ENCODE results near the gene POLR2A. TPM values are rescaled to one million over a fixed set of nuclear protein-coding genes. Genes with fewer than 3 reads are reported as not detected.

The POLR2A gene
- total RNA-seq, 1 experiment from 2014 or later = 72.1 TPM

GRCh38 chr17:7445619-7445968 lies 38.6 kb upstream of the POLR2A start:
- H3K9me3 Mint-ChIP-seq (ENCODE audit: unreplicated experiment) = no peaks in the 10 kb centered on the region
- no peaks in the 10 kb centered on the region for H3K4me1 Mint-ChIP-seq (ENCODE audit: low read depth, unreplicated experiment)
- no peak for TF ChIP-seq CTCF (IDR thresholded peaks at IDR 0.05; ENCODE audit: insufficient read depth in 1 of 2, low read depth in 1 of 2, low read length in 1 of 2, severe bottlenecking in 1 of 2, unreplicated experiment in 1 of 2)
- no peaks in the 10 kb centered on the region for H3K36me3 ChIP-seq (ENCODE audit: control insufficient read depth, insufficient read depth, low read length)
- no peaks in the 10 kb centered on the region for H3K4me1 ChIP-seq
- CTCF ChIA-PET = no interaction called here
- intact Hi-C loops (cut with micrococcal nuclease; ENCODE audit: unreplicated experiment) = no loop called here
- no peaks in the 10 kb centered on the region for H3K36me3 Mint-ChIP-seq (ENCODE audit: insufficient read depth, unreplicated experiment)
- peak overlapping the region; percentile 67 for H3K4me3 Mint-ChIP-seq (ENCODE audit: unreplicated experiment)
- H3K27me3 ChIP-seq (replicated peaks; ENCODE audit: control insufficient read depth, insufficient read depth, low read length) = no peaks in the 10 kb centered on the region
- H3K27me3 Mint-ChIP-seq (ENCODE audit: insufficient read depth, unreplicated experiment) = peaks cover 3% of the 10 kb centered on the region
- DNase-seq = no peak
- POLR2A ChIA-PET = interaction anchor here (0.5 kb wide), 1 partner anchor 34 kb away, joined by 3 read pairs; the partner anchor contains the start of gene ZBTB4
- no peak overlapping the region for H3K27ac Mint-ChIP-seq (ENCODE audit: unreplicated experiment)
- no TSS peak for BruUV-seq (replicated peaks)
- H3K9me3 ChIP-seq = no peaks in the 10 kb centered on the region
- no peak overlapping the region for H3K4me3 ChIP-seq (ENCODE audit: low read depth, low read length)

- H3K4me3 Mint-ChIP-seq (ENCODE audit: unreplicated experiment) = no peak overlapping the region
- no peak for DNase-seq
- no peaks in the 10 kb centered on the region for H3K36me3 Mint-ChIP-seq (ENCODE audit: insufficient read depth, unreplicated experiment)
- Histone ChIP-seq H3K4me1 (no peaks in the 10 kb centered on the region), H3K4me3 (ENCODE audit: low read depth, low read length) (no peak overlapping the region), H3K9me3 (no peaks in the 10 kb centered on the region), H3K27me3 (replicated peaks; ENCODE audit: control insufficient read depth, insufficient read depth, low read length) (no peaks in the 10 kb centered on the region), H3K36me3 (ENCODE audit: control insufficient read depth, insufficient read depth, low read length) (no peaks in the 10 kb centered on the region)
- H3K27ac Mint-ChIP-seq (ENCODE audit: unreplicated experiment) = no peak overlapping the region
- POLR2A ChIA-PET = no interaction called here
- H3K27me3 Mint-ChIP-seq (ENCODE audit: insufficient read depth, unreplicated experiment) = peaks cover 3% of the 10 kb centered on the region
- CTCF ChIA-PET = no interaction called here
- no peaks in the 10 kb centered on the region for H3K9me3 Mint-ChIP-seq (ENCODE audit: unreplicated experiment)
- no peaks in the 10 kb centered on the region for H3K4me1 Mint-ChIP-seq (ENCODE audit: low read depth, unreplicated experiment)
- no TSS peak for BruUV-seq (replicated peaks)
- no peak for TF ChIP-seq CTCF (IDR thresholded peaks at IDR 0.05; ENCODE audit: insufficient read depth in 1 of 2, low read depth in 1 of 2, low read length in 1 of 2, severe bottlenecking in 1 of 2, unreplicated experiment in 1 of 2)
- intact Hi-C loops (cut with micrococcal nuclease; ENCODE audit: unreplicated experiment) = no loop called here
Measured at GRCh38 chr17:7448461-7448860, 35.7 kb upstream of the POLR2A start.

GRCh38 chr17:7459961-7460545 lies 24.1 kb upstream of the POLR2A start:
- no peak for DNase-seq
- H3K36me3 Mint-ChIP-seq (ENCODE audit: insufficient read depth, unreplicated experiment) = peaks cover 38% of the 10 kb centered on the region
- H3K9me3 ChIP-seq = no peaks in the 10 kb centered on the region
- no peaks in the 10 kb centered on the region for H3K36me3 ChIP-seq (ENCODE audit: control insufficient read depth, insufficient read depth, low read length)
- POLR2A ChIA-PET = interaction anchor here (0.6 kb wide), 1 partner anchor 762 kb away, joined by 3 read pairs; no protein-coding TSS in a partner anchor
- intact Hi-C loops (cut with micrococcal nuclease; ENCODE audit: unreplicated experiment) = no loop called here
- no peaks in the 10 kb centered on the region for H3K27me3 Mint-ChIP-seq (ENCODE audit: insufficient read depth, unreplicated experiment)
- no peaks in the 10 kb centered on the region for H3K27me3 ChIP-seq (replicated peaks; ENCODE audit: control insufficient read depth, insufficient read depth, low read length)
- CTCF ChIA-PET = interaction anchor here (0.6 kb wide), 1 partner anchor 56 kb away, joined by 4 read pairs; the partner anchor contains the start of gene TMEM256
- TF ChIP-seq CTCF (IDR thresholded peaks at IDR 0.05; ENCODE audit: insufficient read depth in 1 of 2, low read depth in 1 of 2, low read length in 1 of 2, severe bottlenecking in 1 of 2, unreplicated experiment in 1 of 2) = no peak
- peaks cover 5% of the 10 kb centered on the region for H3K4me1 Mint-ChIP-seq (ENCODE audit: low read depth, unreplicated experiment)
- H3K4me3 Mint-ChIP-seq (ENCODE audit: unreplicated experiment) = no peak overlapping the region
- H3K4me3 ChIP-seq (ENCODE audit: low read depth, low read length) = no peak overlapping the region
- no peaks in the 10 kb centered on the region for H3K9me3 Mint-ChIP-seq (ENCODE audit: unreplicated experiment)
- H3K4me1 ChIP-seq = no peaks in the 10 kb centered on the region
- BruUV-seq (replicated peaks) = no TSS peak
- no peak overlapping the region for H3K27ac Mint-ChIP-seq (ENCODE audit: unreplicated experiment)
